ENCODE results near the gene PRG2. TPM values are rescaled to one million over a fixed set of nuclear protein-coding genes. Genes with fewer than 3 reads are reported as not detected.
A peak's percentile ranks its signal among the peaks of the same experiment; 100 is the strongest.

PRG2 gene
- total and polyA plus RNA-seq, 9 of the 15 experiments (the other 6 are each of a cell fraction or from before 2014, with no cell fraction given): 1.8 to 78.0 (median 26.6) TPM

- FAIRE-seq (no peak), ATAC-seq (no peak), DNase-seq (ENCODE audit: extremely low read depth in 1 of 4, low spot score in 3 of 4) (no peak)
- H3K9me1 ChIP-seq (ENCODE audit: control insufficient read depth, insufficient read depth, low read length): no peaks in the 10 kb centered on the region
- intact Hi-C loops (cut with micrococcal nuclease) (no loop called here), in situ Hi-C loops (cut with MboI) (no loop called here)
- peaks cover 6 to 7% of the 10 kb centered on the region in 2 experiments; a peak in 1 of 5 replicates for H3K27me3 ChIP-seq (ENCODE audit: control insufficient read depth in 2 of 2, insufficient read depth in 2 of 2, low read length in 2 of 2)
- H2AFZ ChIP-seq (ENCODE audit: low read depth, low read length): no peak overlapping the region
- H3K27ac ChIP-seq (ENCODE audit: extremely low read depth, low read depth, low read length): no peak overlapping the region
- no TSS peak for BruUV-seq (replicated peaks)
- H3K9me3 ChIP-seq (replicated peaks; ENCODE audit: control insufficient read depth, insufficient read depth, low read depth, low read length): no peaks in the 10 kb centered on the region
- no peak overlapping the region for H3K4me2 ChIP-seq (ENCODE audit: insufficient read depth, low read length)
- peaks cover 7 to 11% of the 10 kb centered on the region in 2 experiments for H3K4me1 ChIP-seq (replicated peaks in 1 of 2; ENCODE audit: control insufficient read depth in 2 of 2, insufficient read depth in 2 of 2, low read length in 2 of 2)
- no peak overlapping the region for H3K9ac ChIP-seq (ENCODE audit: insufficient read depth in 1 of 2, low read depth in 2 of 2, low read length in 2 of 2)
- 17% methylated on average over 5 of the region's 5 CpGs for WGBS (ENCODE audit: insufficient coverage, low coverage, missing lambda C conversion rate)
- ChIA-PET POLR2A (interaction anchor here (0.6 to 0.7 kb wide), 2 partner anchors 49 to 118 kb away, joined by 3 read pairs; no protein-coding TSS in a partner anchor), CTCF (ENCODE audit: low intra/inter-chr PET ratio) (no interaction called here)
- no peaks in the 10 kb centered on the region for H4K20me1 ChIP-seq (replicated peaks; ENCODE audit: control insufficient read depth, insufficient read depth, low read length)
- no peak overlapping the region for H3K4me3 ChIP-seq
- H3K36me3 ChIP-seq (ENCODE audit: control insufficient read depth, insufficient read depth, low read length): no peaks in the 10 kb centered on the region
- TF ChIP-seq ELF4 (CRISPR knock-in tag; IDR thresholded peaks at IDR 0.05): no peak
- no peak for TF ChIP-seq ZBTB43 (CRISPR knock-in tag; IDR thresholded peaks at IDR 0.05)
- TF ChIP-seq RBM25 (IDR thresholded peaks at IDR 0.05; ENCODE audit: low read depth, low read length, severe bottlenecking): peak; percentile 45
- no peaks in the 10 kb centered on the region for H3K79me2 ChIP-seq (ENCODE audit: control insufficient read depth, insufficient read depth, low read length)
These were observed 13.3 kb downstream of the PRG2 start for GRCh38 chr11:57377107-57377506.

All from K562 (cell line).